ENCODE data around the gene GJA4.

- no peak for TF ChIP-seq ZNF740 (CRISPR knock-in tag; IDR thresholded peaks at IDR 0.05)
- no peak for TF ChIP-seq NR2F1 (CRISPR knock-in tag; IDR thresholded peaks at IDR 0.05)
- no peak for TF ChIP-seq CREB1 (IDR thresholded peaks at IDR 0.05)
- no peak for TF ChIP-seq CREB1 (CRISPR knock-in tag; IDR thresholded peaks at IDR 0.05)
- no peak for TF ChIP-seq ZNF281 (CRISPR knock-in tag; IDR thresholded peaks at IDR 0.05; ENCODE audit: borderline replicate concordance)
- TF ChIP-seq KLF15 (CRISPR knock-in tag; IDR thresholded peaks at IDR 0.05; ENCODE audit: borderline replicate concordance): no peak
- TF ChIP-seq POLR2A (IDR thresholded peaks at IDR 0.05; ENCODE audit: insufficient read depth in 1 of 2, low read depth in 2 of 2, low read length in 2 of 2): no peak
- TF ChIP-seq NFRKB (IDR thresholded peaks at IDR 0.05): no peak
- no peak for TF ChIP-seq CTCF (CRISPR knock-in tag; IDR thresholded peaks at IDR 0.05)
- TF ChIP-seq CBX5 (CRISPR knock-in tag; IDR thresholded peaks at IDR 0.05; ENCODE audit: borderline replicate concordance): no peak
- no peak for TF ChIP-seq ZNF607 (CRISPR knock-in tag; IDR thresholded peaks at IDR 0.05; ENCODE audit: borderline replicate concordance)
- no peak for TF ChIP-seq ZNF282 (IDR thresholded peaks at IDR 0.05; ENCODE audit: partially characterized antibody)
- no peak for TF ChIP-seq EP300 (IDR thresholded peaks at IDR 0.05; ENCODE audit: low read depth in 2 of 2, low read length in 2 of 2)
- TF ChIP-seq EP300 (CRISPR knock-in tag; IDR thresholded peaks at IDR 0.05; ENCODE audit: borderline replicate concordance): no peak
Measured at GRCh38 chr1:34829250-34829649, 36.5 kb downstream of the GJA4 start.

Measured in HepG2 (cell line).